ENCODE results near the gene SPATA2.

Gene SPATA2

DNA sequence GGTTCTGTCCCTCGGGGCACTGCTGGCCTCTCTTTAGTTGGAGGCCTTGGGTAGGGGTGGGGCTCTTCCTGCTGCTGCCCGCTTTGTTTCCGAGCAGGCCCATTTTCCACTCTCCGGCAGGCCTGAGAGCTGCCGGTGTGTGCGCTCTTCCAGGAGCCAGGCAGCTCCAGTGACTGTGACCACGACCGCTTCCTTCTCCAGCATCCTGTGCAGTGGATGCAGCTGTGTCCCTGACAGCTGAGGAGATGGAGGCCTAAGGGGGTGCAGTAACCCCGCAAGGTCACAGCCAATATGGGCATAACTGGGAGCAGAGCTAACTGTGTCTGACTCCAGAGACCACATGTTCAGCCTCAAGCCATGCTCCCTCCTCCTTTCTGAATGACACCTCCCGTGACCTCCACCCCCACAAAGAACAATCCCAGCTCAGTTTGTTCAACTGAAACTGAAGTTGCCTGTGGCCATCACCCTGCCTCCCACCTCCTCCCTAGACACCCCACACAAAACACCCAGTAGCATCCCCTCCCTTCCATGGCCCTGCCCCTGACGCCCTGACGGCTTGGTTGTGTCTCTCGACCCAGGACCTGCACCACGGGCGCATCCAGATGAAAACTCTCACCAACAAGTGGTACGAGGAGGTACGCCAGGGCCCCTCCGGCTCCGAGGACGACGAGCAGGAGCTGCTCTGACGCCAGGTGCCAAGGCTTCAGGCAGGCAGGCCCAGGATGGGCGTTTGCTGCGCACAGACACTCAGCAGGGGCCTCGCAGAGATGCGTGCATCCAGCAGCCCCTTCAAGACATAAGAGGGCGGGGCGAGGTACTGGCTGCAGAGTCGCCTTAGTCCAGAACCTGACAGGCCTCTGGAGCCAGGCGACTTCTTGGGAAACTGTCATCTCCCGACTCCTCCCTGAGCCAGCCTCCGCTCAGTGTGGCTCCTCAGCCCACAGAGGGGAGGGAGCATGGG lies 27.8 kb downstream of the SPATA2 start:
- no peak overlapping the region for H3K27ac ChIP-seq
- no peak overlapping the region for H3K4me3 ChIP-seq (ENCODE audit: low read depth, low read length)
- no peaks in the 10 kb centered on the region for H3K9me3 ChIP-seq (ENCODE audit: severe bottlenecking)
- TF ChIP-seq, protein P1, sequence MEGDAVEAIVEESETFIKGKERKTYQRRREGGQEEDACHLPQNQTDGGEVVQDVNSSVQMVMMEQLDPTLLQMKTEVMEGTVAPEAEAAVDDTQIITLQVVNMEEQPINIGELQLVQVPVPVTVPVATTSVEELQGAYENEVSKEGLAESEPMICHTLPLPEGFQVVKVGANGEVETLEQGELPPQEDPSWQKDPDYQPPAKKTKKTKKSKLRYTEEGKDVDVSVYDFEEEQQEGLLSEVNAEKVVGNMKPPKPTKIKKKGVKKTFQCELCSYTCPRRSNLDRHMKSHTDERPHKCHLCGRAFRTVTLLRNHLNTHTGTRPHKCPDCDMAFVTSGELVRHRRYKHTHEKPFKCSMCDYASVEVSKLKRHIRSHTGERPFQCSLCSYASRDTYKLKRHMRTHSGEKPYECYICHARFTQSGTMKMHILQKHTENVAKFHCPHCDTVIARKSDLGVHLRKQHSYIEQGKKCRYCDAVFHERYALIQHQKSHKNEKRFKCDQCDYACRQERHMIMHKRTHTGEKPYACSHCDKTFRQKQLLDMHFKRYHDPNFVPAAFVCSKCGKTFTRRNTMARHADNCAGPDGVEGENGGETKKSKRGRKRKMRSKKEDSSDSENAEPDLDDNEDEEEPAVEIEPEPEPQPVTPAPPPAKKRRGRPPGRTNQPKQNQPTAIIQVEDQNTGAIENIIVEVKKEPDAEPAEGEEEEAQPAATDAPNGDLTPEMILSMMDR (IDR thresholded peaks at IDR 0.05; ENCODE audit: low read depth, low read length), result no peak
- no peaks in the 10 kb centered on the region for H3K27me3 ChIP-seq (ENCODE audit: insufficient read depth, low read depth, severe bottlenecking)
- peaks cover 2% of the 10 kb centered on the region; the same call in 1 of the 2 replicates for H3K36me3 ChIP-seq
- DNase-seq, result no peak

DNA sequence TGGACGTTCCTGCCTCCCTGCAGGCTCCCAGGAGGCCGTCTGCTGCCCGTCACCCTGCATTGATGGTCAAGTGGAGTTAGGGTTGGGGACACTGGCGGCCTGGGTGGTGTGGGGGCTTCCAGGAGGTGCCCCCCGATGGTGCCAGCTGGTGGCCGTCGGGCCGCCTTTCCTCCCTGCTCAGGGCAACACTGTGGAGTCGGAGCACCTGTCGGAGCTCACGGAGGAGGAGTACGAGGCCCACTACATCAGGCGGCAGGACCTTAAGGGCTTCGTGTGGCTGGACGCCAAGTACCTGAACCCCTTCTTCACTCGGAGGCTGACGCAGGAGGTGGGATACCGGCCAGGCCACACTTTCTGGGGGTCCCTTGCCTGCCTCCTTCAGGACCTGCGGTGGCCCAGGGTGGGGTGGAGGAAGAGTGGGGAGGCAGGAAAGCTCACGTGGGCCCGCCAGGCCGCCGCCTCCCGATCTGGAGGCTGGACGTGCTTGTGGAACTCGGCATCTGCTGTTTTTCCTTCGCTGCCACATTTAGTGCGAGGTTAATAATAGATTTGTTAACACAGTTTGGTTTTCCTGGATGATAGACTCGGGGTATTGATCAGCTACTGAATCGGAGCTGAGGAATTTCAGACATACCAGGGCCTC lies 28.6 kb downstream of the SPATA2 start:
- DNase-seq, result no peak
- H3K27me3 ChIP-seq (ENCODE audit: insufficient read depth, low read depth, severe bottlenecking), result no peaks in the 10 kb centered on the region
- peaks cover 2% of the 10 kb centered on the region; the same call in 1 of the 2 replicates for H3K36me3 ChIP-seq
- no peaks in the 10 kb centered on the region for H3K9me3 ChIP-seq (ENCODE audit: severe bottlenecking)
- TF ChIP-seq, protein P1 (IDR thresholded peaks at IDR 0.05; ENCODE audit: low read depth, low read length), result no peak
- H3K27ac ChIP-seq, result no peak overlapping the region
- H3K4me3 ChIP-seq (ENCODE audit: low read depth, low read length), result no peak overlapping the region

DNA sequence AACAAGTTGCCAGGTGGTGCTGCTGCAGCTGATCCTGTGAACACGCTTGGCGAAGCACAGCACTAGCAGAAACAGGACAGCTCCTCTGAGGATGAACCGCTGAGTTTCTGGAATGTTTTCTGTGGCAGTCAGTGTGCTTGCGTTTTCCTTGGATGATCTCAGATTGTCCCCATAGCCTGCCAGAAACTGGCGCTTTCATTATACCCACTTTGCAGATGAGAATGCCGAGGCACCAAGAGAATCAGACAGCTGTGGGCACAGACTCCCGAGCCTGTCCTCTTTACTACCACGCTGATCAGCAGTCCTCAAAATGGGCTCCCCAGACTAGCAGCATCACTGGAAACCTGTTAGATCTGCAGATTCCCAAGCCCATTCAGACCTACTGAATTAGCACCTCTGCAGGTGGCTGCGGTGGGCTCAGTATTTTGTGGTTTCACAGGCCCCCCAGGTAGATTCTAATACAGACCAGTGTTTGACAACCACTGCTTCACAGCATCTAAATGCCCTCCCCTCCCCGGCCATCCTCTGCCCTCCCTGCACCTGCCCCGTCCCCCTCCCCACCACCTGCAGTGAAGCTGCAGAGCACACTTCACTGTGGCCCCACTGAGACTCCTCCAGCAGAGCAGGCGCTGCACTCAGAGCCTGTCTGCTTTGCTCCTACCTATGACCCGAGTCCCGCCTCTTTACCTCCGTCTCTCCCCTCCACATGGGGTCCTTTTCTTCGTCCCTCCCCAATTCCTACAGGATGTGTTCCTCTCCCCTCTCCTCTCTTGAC lies 29.6 kb downstream of the SPATA2 start:
- Histone ChIP-seq H3K36me3 (peaks cover 2% of the 10 kb centered on the region; the same call in 1 of the 2 replicates), H3K4me3 (ENCODE audit: low read depth, low read length) (no peak overlapping the region), H3K27ac (no peak overlapping the region), H3K27me3 (ENCODE audit: insufficient read depth, low read depth, severe bottlenecking) (no peaks in the 10 kb centered on the region), H3K9me3 (ENCODE audit: severe bottlenecking) (no peaks in the 10 kb centered on the region)
- no peak for DNase-seq
- TF ChIP-seq, protein P1 (IDR thresholded peaks at IDR 0.05; ENCODE audit: low read depth, low read length), result no peak

DNA sequence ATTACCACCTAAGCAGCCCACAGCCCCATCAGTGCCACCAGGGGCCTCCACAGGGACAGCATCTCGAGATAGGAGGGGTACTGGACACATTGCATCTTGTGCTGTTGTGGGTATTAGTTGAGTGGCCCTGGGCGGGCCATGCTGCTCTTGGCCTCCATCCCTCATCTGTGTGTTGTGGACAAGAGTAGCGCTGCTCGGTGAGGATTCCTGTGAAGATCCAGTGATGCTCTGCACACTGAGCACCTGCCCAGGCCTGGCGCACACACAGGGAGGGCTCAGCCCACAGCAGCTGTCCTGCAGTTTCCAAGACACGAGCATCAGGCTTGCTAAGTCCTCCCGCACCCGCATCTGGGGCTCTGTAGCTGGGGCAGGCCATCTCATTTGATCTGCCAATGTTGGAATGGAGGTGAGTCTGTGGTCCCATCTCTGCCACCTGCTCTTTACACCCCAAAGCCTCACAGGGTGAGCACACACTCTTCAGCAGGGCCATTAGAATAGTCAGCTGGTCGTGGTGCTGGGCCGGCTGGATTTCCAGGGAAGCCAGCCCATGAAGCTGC lies 32.0 kb downstream of the SPATA2 start:
- TF ChIP-seq, protein P1 (IDR thresholded peaks at IDR 0.05; ENCODE audit: low read depth, low read length), result no peak
- no peak overlapping the region for H3K27ac ChIP-seq
- H3K36me3 ChIP-seq, result peaks cover 2% of the 10 kb centered on the region; the same call in 1 of the 2 replicates
- H3K9me3 ChIP-seq (ENCODE audit: severe bottlenecking), result no peaks in the 10 kb centered on the region
- no peaks in the 10 kb centered on the region for H3K27me3 ChIP-seq (ENCODE audit: insufficient read depth, low read depth, severe bottlenecking)
- no peak overlapping the region for H3K4me3 ChIP-seq (ENCODE audit: low read depth, low read length)
- DNase-seq, result no peak

DNA sequence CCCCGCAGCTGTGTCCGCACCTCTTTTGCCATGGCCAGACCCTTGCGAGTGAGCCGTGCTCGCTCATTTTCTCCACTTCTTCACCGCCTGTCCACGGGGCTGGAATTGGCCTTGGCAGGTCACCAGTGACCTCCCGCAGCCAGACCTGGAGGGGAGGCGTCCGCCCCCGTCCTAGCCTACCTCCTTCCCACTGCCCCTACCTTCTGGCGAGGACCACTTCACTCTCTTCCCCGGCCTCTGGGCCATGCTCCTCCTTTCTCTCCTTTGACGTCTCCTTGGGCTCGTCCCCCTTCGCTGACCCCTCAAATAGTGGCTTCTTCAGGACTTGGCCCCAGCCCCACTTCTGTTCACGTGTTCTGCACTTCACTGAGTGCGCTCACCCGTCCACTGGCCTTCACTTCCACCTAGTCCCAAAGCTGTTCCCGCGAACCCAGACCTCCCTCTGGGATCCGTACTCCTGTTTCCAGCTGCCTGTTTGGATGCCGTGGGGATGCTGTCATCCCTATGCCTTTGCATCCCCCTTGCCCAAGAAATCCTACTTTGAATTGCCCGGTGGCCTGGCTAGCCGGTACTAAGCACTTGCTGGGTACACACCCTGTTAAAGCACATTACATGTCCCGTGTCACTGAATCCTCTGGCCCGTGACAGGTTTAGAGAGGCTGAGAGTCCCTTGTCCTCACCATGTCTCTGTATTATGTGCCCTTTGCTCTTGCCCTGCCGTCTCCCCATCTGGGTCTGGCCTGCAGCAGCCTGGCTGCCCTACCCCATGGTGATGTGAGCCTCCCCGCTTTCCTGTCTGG lies 33.0 kb downstream of the SPATA2 start:
- no peaks in the 10 kb centered on the region for H3K9me3 ChIP-seq (ENCODE audit: severe bottlenecking)
- peaks cover 2% of the 10 kb centered on the region; the same call in 1 of the 2 replicates for H3K36me3 ChIP-seq
- H3K27ac ChIP-seq, result no peak overlapping the region
- H3K4me3 ChIP-seq (ENCODE audit: low read depth, low read length), result no peak overlapping the region
- H3K27me3 ChIP-seq (ENCODE audit: insufficient read depth, low read depth, severe bottlenecking), result no peaks in the 10 kb centered on the region
- TF ChIP-seq, protein P1 (IDR thresholded peaks at IDR 0.05; ENCODE audit: low read depth, low read length), result no peak
- DNase-seq, result no peak

Measured in WERI-Rb-1 (cell line).